ENCODE results near the gene C2CD4C.
"Not testable (repeated sequence)": the region's sequence is repeated elsewhere in the genome, so short reads cannot be mapped to it uniquely, and the experiment has no call there.

C2CD4C gene

DNA sequence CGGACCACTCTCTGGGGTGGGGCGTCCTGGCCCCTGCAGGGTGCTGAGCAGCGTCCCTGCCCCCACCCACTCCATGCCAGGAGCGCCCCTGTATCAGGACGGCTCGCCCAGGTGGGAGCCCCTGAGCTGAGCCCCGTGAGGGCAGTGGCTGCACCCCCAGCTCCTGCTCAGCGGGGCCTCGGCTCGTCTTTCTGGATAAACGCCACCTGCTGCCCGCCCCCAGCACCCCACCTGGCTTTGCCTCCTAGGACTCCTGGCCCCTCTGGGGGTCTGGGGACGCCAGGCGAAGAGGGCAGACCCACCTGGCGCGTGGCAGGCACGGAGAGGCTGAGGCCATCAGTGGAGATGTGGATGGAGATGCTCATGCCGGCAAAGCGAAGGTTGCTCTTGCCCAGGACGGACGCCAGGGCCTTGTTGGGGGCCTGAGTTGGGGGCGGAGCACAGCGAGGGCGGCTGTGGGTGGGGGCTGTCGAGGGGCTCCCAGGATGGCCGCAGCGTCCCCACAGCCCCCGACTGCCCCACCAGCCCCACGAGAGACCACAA lies 29.5 kb upstream of the C2CD4C start:
- no peak for DNase-seq (ENCODE audit: low spot score)

DNA sequence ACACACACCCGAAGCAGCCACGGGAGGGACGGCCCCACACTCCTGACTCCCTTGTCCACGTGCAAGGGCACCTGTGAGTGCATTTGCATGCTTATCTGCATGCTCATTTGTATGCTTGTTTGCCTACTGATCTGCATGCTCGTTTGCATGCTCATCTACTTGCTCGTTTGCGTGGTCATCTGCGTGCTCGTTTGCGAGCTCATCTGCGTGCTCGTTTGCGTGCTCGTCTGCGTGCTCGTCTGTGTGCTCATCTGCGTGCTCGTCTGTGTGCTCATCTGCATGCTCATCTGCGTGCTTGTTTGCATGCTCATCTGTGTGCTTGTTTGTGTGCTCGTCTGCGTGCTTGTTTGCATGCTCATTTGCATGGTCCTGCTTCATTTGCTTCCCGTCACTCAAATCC lies 28.1 kb upstream of the C2CD4C start:
- DNase-seq (ENCODE audit: low spot score): no peak

DNA sequence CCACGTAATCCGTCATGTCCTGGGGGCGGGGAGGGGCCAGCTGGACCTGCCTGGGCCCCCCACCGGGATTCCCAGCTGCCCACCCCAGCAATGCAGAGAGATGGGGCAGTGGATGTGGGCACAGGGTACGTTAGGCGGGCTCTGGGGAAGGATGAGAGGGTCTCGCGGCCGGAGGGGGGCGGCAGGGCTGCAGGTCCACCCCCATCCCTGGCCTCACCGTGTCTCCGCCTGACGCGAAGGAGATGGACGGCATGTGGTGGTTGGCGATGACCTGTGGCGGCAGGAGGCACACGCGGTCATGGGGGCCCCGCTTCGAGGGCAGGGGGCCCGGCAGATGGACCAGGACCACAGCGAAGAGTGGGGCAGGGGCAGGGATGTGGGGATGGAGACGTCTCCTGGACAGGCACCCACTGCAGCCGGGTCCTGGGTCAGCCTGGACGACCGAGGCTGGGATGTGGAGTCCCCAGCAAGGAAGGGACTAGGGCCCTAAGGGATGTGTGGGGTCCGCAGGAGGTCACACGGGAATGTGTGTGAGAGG lies 27.5 kb upstream of the C2CD4C start:
- no peak for DNase-seq (ENCODE audit: low spot score)

DNA sequence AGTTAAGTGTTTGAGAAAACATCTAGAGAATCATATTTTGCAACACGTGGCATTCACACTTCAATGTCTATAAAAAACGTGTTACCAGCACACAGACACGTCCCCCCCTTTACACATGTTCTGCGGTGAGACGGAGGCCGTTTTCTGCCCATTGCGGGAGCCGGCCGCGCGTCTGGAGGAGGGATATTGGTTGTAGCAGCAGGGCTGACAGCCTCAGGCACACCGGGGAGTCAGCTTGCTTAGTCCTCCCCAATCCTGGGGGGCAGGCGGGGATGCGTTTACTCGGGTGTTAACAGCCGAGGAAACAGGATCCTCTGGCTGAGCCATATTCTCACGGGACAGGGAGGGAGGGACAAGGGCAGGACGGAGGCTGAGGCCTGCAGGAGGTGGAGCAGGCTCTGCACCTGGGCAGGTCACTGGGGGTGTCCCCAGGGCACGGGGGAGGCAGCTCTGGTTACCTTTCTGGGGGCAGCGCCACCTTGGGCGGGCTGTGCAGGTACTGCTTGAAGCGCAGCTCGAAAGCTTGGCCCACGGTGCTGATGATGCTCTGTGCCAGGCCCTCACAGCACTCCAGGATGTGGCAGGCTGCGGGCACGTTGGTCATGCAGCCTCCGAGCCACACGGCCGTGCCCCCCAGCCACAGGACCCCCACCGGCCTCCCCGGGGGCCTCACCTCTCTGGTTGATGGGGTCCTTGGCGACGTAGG lies 26.9 kb upstream of the C2CD4C start:
- no peak for DNase-seq (ENCODE audit: low spot score)

DNA sequence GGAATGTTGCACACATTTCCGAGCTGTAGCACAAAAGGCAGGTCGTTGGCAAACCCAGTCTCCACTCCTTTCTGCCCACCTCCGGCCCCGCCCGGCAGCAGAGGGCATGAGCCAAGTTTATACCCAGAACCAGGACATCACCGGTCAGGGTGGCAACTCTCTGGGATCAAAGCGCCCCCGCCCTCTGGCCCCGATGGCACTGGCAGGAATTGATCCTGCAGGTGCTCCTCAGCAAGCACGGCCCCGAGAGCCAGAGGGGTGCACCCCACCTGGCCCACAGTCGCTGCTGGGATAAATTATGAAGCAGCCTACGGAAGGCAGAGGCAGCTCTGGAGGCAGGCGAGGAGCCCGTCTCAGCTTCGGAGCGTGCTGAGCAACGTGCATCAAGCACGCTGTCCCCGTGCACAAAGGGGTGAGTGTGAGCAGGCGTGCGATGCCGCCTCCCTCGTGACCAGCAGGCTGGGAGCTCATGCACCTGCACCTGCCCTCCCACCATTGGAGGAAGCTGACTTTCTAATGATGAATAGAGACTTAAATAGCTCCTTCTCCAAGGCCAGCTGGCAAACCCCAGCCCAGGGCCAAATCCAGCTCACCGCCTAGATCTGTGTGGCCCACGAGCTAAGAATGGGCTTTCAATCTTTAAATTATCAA lies 26.2 kb upstream of the C2CD4C start:
- no peak for DNase-seq (ENCODE audit: low spot score)

DNA sequence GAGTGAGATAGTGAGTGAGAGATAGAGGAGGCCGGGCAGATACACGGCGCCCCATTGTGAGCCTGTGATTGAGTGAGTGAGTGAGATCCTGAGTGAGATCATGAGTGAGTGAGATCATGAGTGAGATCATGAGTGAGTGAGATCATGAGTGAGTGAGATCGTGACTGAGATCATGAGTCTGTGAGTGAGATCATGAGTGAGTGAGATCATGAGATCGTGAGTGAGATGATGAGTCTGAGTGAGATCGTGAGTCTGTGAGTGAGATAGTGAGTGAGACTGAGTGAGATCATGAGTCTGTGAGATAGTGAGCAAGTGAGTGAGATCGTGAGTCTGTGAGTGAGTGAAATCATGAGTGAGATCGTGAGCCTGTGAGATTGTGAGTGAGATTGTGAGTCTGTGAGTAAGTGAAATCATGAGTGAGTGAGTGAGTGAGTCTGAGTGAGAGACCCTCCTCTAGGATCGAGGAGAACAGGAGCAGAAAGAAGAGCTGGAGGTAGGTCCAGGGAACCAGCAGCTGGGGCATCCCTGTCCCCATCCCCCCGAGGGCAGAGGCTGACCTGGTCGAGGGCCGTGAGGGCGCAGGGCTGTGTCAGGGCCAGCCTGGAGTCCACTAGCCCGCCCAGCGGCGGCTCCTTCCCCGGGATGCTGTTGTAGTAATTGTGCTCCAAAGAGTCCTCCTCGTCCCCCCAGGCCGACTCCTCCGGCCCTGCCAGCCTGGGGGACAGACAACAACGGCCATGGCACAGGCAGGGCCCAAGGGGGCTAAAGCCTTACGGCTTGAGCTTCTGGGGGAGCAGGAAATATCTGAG lies 25.4 kb upstream of the C2CD4C start:
- DNase-seq (ENCODE audit: low spot score): no peak

DNA sequence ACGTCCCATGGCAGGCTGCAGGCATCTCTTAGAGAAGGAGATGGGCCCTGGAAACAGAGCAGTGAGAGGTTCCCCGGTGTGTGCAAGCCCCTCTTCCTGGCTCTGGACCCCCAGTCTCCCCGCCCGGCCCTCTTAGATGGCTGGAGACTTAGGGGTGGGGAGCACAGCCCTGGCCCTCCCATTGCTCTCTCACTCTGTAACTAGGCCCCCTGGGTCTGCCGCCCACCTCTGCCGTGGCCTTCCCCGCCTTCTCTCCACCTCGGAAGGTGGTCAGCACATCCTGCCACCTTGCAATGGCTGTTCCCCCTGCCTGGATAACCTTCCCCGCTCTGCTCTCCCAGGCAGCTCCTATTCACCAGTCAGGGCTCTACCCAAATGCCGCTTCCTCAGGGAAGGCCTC lies 21.8 kb upstream of the C2CD4C start:
- DNase-seq (ENCODE audit: low spot score): no peak

DNA sequence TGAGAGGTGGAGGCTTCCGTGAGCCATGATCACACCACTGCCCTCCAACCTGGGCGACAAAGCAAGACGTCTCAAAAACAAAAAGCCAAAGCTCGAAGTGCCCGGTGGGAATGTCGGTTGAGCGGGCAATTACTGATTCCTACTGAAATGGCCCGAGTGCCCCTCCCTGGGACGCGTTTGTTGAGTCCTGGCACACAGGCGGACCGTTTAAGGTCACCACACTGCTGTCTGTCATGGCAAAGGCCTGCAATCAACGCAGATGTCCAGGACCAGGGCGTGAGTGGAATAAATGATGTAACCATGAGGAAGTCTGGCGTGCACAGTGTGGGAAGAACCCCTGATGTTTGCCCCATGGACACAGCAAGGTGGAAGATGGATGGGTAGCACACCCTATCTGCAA lies 19.2 kb upstream of the C2CD4C start:
- DNase-seq (ENCODE audit: low spot score): no peak

DNA sequence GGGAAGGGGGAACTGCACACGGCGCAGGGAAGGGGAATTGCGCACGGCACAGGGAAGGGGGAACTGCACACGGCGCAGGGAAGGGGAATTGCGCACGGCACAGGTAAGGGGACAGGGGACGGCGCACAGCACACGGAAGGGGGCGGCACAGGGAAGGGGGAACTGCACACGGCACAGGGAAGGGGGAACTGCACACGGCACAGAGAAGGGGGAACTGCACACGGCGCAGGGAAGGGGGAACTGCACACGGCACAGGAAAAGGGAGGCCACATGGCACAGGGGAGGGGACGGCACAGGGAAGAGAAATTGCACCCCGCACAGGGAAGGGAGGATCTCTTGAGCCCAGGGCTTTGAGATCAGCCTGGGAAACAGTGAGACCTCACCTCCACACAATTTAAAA lies 18.7 kb upstream of the C2CD4C start:
- not testable (repeated sequence) for DNase-seq (ENCODE audit: low spot score)

DNA sequence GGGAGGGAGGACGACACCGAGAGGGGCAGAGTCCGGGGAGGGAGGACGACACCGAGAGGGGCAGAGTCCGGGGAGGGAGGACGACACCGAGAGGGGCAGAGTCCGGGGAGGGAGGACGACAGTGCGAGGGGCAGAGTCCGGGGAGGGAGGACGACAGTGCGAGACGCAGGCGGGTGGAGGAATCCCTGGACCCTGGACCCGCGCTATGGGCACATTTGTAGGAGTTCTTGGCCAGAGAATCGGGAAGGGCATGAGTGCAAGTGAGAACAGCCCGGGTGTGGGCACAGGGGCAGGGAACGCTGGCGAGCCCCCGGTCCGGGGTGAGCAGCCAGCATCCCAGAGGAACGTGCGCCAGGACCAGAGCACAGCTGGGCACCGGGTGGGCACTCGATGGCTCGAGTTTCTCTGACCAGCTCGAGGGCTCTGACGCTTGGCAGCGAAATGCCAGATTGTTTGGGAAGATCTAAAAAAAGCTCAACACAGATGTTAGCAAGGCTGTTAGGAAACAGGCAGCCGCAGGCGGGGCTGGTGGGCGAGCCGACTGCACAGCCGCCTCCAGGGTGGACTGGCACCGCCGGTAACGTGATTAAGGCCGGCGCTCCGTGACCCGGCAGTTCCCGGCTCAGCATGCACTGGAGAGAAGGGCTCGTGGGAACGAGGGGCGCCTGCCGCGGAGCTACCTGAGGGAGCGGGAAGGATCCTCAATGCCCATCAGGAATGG lies 17.9 kb upstream of the C2CD4C start:
- DNase-seq (ENCODE audit: low spot score): no peak

DNA sequence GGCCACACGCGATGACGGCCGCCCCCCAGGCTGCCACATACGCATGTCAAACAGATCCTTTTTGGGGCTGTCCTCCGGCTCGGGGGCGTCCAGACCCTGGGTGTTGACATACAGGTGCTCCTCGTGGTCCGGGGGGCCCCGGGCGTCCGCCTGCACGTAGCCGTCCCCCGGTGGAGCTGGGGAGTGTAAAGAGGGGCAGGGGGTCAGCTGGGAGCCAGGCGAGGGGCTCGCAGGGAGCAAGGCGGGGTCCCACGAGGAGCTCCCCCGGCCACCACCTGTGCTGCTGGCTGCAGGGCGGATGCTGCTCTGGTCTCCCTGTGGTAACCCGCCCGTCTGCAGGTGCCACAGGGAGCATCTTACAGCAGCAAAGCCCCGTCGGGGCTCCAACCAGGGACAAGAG lies 16.1 kb upstream of the C2CD4C start:
- DNase-seq (ENCODE audit: low spot score): no peak

DNA sequence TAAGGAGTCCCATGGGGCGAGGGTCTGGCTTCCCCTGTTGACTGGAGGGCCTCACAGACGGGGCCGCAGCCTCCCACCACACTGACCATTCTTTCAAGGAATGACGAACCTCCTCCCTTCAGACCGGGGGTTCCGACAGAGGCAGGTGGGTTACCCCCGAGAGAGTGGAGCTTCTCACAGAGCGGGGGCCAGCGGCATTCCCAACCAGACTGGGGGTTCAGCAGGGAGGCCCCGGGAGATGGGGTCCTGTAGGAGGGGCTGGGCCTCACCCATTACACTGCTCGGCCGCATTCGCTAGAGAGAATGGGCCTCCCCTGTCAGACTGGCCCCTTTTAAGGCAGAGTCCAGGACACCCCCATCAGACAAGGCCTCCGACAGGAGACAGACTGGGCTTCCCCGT lies 15.6 kb upstream of the C2CD4C start:
- no peak for DNase-seq (ENCODE audit: low spot score)

DNA sequence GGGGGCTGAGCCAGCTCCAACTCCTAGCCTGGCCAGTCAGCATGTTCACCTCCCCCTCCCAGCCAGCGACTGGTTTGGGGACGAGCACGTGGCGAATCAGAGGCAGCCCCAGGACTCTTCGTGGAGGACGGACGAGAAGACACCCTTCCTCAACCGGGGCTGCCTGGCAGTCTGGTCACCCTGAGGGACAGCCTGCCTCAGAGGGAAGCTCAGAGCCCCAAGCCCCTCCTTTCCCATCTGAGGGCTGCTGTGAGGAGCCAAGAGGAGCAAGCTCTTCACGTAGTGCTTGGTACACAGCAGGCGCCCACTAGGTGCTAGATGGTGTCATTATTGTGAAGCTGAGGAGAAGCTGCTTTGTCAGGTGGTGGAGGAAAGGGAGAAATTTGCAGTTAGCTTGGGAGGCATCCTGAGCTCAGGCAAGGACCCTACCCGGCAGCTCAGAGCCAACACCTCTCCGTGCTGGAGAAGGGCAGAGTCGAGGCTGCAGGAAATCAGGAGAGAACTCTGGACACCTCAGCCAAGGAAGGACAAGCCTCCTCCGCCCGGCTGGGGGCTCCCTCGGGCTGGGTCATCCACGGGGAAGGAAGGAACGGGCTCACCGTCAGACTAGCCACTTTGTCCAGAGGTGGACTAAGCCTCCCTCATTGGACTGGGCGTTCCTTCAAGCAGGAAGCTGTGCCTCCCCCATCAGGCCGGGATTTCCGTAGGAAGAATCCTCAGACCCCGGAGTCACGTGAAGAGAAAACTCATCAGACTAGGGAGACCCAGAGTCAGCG lies 14.9 kb upstream of the C2CD4C start:
- DNase-seq (ENCODE audit: low spot score): no peak

DNA sequence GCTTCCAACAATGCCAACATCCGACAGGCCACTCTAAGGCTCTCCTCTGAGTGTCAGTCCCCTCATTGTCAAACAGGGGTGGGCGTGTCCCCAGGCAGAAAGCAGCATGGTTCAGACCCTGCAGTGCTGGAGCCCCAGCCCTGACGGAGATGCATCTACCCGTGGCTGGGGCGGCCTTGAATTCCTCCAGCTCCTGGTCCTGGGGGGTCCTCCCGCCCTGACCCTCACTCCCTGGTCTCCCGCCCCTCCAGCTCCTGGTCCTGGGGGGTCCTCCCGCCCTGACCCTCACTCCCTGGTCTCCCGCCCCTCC lies 13.9 kb upstream of the C2CD4C start:
- DNase-seq (ENCODE audit: low spot score): not testable (repeated sequence)

DNA sequence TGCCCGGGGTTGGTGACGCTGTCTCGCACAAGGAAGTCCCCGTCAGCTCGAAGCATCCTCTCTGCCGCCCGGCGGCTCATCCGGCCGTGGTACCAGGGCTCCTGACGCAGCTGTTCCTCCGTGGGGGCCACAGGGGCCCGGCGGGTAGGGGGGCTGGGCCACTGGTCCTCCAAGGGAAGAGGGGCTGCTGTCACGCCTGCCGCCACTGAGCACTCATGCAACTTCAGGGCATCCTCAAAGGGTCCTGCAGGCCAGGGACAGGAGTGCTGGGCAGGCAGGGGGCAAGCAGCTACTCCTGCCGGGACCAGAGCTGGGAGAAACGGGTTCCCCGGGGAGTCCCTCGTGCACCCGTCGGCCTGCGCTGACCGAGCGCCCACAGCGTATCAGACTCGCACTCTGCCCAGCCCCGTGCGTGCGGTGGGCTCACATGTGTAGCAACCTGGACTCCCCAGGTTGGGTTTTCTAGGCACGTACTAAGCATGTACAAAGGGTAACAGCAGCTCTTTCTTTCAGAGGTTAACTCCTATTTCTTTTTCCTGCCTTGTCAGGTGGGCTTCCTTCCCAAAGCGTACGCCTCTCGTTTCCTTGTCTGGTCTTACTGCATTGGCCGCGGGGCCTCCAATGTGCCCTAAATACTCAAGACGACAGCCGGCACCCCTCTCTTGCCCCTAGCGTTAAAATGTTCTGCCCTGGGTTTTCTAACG lies 13.4 kb upstream of the C2CD4C start:
- DNase-seq (ENCODE audit: low spot score): no peak

DNA sequence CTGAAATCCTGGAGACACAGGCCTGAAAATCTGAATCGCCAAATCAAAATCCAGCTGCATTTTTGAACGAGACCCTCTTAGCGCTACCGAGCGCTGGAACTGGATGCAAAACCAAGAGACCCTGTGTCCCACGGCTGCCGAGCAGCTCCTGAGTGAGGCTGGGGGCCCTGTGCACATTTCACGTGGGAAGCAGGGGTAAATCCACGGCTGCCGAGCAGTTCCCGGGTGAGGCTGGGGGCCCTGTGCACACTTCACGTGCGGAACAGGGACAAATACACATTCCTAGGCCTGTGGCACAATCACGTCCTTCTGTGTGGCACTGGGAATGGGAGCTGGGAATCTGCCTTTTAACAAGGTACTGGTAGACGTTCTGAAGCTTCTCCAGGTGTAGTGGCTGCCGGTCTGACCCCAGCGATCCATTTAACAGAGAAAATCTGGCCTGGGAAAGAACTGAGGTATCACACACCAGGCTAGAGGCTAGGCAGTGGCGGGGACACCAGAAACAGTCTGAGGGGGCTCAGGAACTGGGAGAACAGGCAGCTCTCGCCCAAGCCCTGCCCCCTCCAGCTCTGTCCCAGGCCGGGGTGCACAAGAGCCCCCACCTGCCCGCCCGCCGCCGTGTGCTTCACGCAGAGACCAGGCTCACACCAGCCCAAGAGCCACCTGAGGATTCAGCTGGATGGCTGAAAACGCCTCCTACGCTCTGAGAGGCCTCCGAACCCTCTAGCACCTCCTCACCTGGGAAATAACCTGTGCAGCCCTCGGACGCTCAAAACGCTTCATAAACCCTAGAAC lies 11.0 kb upstream of the C2CD4C start:
- no peak for DNase-seq (ENCODE audit: low spot score)

DNA sequence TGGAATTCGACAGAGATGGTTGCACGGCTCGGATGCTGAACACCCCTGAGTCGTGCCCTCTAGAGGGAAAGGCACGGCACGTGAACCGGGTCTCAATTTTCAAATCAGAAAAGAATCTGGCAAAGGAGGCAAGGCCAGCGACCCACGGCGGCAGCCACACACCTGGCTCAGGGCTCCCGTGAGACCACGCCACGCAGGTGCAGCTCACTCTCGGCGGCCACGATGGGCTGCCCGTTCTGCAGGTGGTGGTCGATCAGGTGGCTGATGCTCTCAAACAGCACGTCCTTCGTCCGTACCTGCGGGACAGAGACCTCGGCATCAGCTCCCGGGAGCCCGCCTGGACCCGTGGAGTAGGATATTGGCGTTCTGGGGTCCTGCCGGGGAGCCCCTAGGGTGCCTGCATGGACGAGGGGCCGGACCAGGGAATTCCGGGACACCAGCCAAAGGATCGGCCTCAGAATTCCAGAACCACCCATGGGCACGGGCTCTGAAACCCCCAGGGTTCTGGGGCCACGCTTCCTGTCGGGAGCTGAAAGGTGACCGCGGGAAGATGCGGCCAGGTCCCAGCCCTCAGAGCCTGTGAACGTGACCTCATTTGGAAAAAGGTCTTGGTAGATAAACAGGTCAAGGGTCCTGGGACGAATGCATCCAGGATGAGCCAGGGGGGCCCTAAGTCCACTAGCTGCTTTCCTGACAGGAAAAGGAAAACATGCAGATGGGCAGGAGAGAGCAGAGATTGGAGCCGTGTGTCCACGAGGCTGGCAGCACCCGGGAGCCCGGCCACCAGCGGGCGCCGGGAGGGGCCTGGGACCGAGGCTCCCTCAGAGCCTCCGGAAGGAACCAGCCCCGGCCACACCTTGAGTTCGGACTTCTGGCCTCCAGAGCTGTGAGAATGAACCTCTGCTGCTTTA lies 10.1 kb upstream of the C2CD4C start:
- DNase-seq (ENCODE audit: low spot score): no peak

DNA sequence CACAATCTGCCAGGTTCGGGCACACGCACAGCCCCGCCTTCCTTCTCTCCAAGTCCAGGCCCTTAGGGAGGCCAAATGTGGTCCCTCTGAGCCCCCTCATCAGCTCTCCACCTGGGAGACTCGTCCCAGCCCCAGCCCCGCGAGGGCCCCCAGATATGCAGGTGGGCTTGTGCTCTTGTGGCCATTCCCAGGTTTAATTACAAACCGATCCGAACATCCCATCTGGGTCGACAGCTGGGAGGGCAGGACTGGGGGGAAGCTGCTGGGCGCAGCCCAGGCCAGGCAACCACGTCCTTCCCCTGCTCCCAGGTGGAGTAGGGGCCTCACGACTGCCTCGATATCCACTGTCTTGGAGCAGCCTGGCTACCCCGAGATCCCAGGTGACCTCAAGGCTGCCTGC lies 7.5 kb upstream of the C2CD4C start:
- no peak for DNase-seq (ENCODE audit: low spot score)

DNA sequence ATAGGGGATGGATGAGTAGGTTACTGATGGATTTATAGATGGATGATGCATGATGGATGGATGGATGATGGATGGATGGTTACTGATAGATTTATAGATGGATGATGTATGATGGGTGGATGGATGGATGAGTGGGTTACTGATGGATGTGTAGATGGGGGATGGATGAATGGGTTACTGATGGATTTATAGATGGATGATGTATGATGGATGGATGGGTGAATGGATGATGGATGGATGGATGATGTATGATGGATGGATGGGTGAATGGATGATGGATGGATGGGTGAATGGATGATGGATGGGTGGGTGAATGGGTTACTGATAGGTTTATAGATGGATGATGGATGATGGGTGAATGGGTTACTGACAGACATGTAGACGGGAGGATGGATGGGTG lies 6.3 kb upstream of the C2CD4C start:
- no peak for DNase-seq (ENCODE audit: low spot score)
